Karpas-422 (cell line): Measurements from ENCODE around the gene JAZF1. TPM values are rescaled to one million over a fixed set of nuclear protein-coding genes. Genes with fewer than 3 reads are reported as not detected.

Source experiments
- DNase-seq: peaks from one replicate; pipeline ENCODE4 v3.0.0-alpha.2; 2015
- H2AFZ ChIP-seq: fragments of 200-600 bp; sonication (generic); 2 replicates; pipeline ENCODE4 v1.6.1; 2014; ENCODE audit warnings: antibody characterized with exemption, low read length, mixed read lengths
- H3K27ac ChIP-seq: fragments of 200-600 bp; sonication (generic); 2 replicates; pipeline ENCODE4 v1.5.1; 2014; ENCODE audit warnings: mild to moderate bottlenecking, low read length, moderate library complexity
- H3K27me3 ChIP-seq: fragments of 200-600 bp; sonication (generic); 2 replicates; pipeline ENCODE4 v1.6.1; 2014; ENCODE audit warnings: low read length, mixed read lengths
- H3K36me3 ChIP-seq: fragments of 200-600 bp; sonication (generic); 2 replicates; pipeline ENCODE4 v1.6.1; 2014; ENCODE audit warnings: low read length, mixed read lengths; ENCODE audit not compliant: insufficient read depth
- H3K4me1 ChIP-seq: fragments of 200-600 bp; sonication (generic); 2 replicates; pipeline ENCODE4 v1.6.1; 2014; ENCODE audit warnings: mild to moderate bottlenecking, low read length, mixed read lengths
- H3K4me2 ChIP-seq: fragments of 200-600 bp; sonication (generic); 2 replicates; pipeline ENCODE4 v1.6.1; 2014; ENCODE audit warnings: low read length, low read depth, mild to moderate bottlenecking; ENCODE audit not compliant: poor library complexity, severe bottlenecking
- H3K4me3 ChIP-seq: fragments of 200-600 bp; sonication (generic); 2 replicates; pipeline ENCODE4 v1.5.1; 2014; ENCODE audit warnings: mild to moderate bottlenecking, antibody characterized with exemption, low read length, mixed read lengths
- H3K79me2 ChIP-seq: fragments of 200-600 bp; sonication (generic); 2 replicates; pipeline ENCODE4 v1.6.1; 2014; ENCODE audit warnings: mild to moderate bottlenecking, low read length, mixed read lengths
- H3K9ac ChIP-seq: fragments of 200-600 bp; sonication (generic); 2 replicates; pipeline ENCODE4 v1.6.0; 2014; ENCODE audit warnings: low read length
- H3K9me2 ChIP-seq: fragments of 200-600 bp; sonication (generic), shearing (Covaris generic); replicated peaks from 2 replicates; pipeline ENCODE4 v1.6.0; 2014; ENCODE audit warnings: mild to moderate bottlenecking, low read length, moderate library complexity; ENCODE audit not compliant: insufficient read depth
- H3K9me3 ChIP-seq: fragments of 300-700, 200-600 bp; sonication (generic); 2 replicates; pipeline ENCODE4 v1.6.1; 2014; ENCODE audit warnings: low read length, mixed read lengths
- H4K20me1 ChIP-seq: fragments of 200-600 bp; sonication (generic); 2 replicates; pipeline ENCODE4 v1.6.1; 2014; ENCODE audit warnings: mild to moderate bottlenecking, antibody characterized with exemption, low read length, low read depth; ENCODE audit not compliant: insufficient read depth
- total RNA-seq: library from RNA; depleted of rRNA; stranded (reverse); fragments of >200 nt; shearing (Covaris generic); gene quantifications from 2 replicates; pipeline ENCODE4 v1.2.3, GENCODE V29; 2014; ENCODE audit warnings: low replicate concordance

JAZF1 gene
- total RNA-seq, 1 experiment from 2014 or later = 4.2 TPM

- no peaks in the 10 kb centered on the region for H3K9me2 ChIP-seq
- no peaks in the 10 kb centered on the region for H4K20me1 ChIP-seq
- no peak overlapping the region for H3K9ac ChIP-seq
- no peak for DNase-seq
- H3K79me2 ChIP-seq = no peaks in the 10 kb centered on the region
- H3K27me3 ChIP-seq = no peaks in the 10 kb centered on the region
- no peaks in the 10 kb centered on the region for H3K4me1 ChIP-seq
- H3K4me2 ChIP-seq = no peak overlapping the region
- no peaks in the 10 kb centered on the region for H3K36me3 ChIP-seq
- no peak overlapping the region for H2AFZ ChIP-seq
- no peaks in the 10 kb centered on the region for H3K9me3 ChIP-seq
- H3K4me3 ChIP-seq = no peak overlapping the region
- no peak overlapping the region for H3K27ac ChIP-seq
Measured at GRCh38 chr7:28219793-28220192, 39.2 kb upstream of the JAZF1 start.

DNA sequence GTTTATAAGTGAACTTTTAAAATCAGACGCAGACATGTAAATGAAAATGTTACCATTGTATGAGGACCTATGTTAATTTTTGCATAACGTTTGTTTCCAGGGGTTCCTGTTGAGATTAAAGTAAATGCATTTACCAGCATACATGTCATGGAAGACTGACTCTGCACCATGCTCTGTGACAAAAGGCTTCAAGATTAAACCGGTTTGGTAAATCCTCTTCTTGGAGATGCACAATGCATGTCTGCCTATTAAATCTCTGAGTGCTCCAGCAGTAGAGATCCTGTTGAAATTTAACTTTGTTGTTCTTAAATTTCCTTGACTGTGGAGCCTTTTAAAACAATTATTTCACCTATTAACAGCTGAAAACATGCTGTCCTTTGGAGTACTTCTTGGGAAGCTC lies 36.5 kb upstream of the JAZF1 start:
- no peaks in the 10 kb centered on the region for H3K79me2 ChIP-seq
- DNase-seq = no peak
- no peak overlapping the region for H2AFZ ChIP-seq
- no peaks in the 10 kb centered on the region for H3K9me3 ChIP-seq
- H3K4me3 ChIP-seq = no peak overlapping the region
- no peaks in the 10 kb centered on the region for H3K9me2 ChIP-seq
- H4K20me1 ChIP-seq = no peaks in the 10 kb centered on the region
- no peak overlapping the region for H3K9ac ChIP-seq
- H3K27ac ChIP-seq = no peak overlapping the region
- no peak overlapping the region for H3K4me2 ChIP-seq
- no peaks in the 10 kb centered on the region for H3K27me3 ChIP-seq
- H3K36me3 ChIP-seq = no peaks in the 10 kb centered on the region
- peaks cover 4% of the 10 kb centered on the region; the same call in 1 of the 2 replicates for H3K4me1 ChIP-seq

DNA sequence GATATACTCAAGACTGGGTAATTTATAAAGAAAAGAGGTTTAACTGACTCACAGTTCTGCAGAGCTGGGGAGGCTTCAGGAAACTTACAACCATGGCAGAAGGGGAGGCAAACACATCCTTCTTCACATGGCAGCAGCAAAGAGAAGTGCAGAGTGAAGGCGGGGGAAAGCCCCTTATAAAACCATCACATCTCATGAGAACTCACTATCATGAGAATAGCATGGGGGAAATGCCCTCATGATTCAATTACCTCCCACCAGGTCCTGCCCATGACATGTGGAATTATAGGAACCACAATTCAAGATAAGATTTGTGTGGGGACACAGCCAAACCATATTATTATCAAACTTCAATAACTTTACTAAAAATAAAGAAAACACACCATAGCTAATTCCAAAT lies 30.4 kb upstream of the JAZF1 start:
- no peaks in the 10 kb centered on the region for H3K27me3 ChIP-seq
- no peak for DNase-seq

DNA sequence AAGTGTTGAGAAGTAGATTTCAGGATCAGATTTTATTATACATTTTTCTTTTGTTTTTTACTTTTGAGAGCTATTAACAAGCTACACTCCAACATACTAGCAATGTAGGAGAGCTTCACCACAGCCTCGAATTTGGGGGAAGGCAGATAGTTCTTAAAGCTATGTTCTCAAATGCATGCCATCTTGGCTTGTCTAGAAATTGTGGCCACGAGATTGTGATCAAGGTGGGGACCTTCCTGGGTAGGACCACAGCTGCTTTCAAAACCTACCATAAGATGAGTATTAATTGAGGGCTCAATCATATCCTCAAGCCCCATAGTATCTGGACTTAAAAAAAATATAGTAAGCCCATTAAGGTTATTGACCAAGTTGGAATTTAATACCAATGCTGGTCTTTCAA lies 27.9 kb upstream of the JAZF1 start:
- Histone ChIP-seq H3K4me2 (no peak overlapping the region), H4K20me1 (no peaks in the 10 kb centered on the region), H2AFZ (no peak overlapping the region), H3K27me3 (no peaks in the 10 kb centered on the region), H3K27ac (no peak overlapping the region), H3K4me3 (no peak overlapping the region), H3K4me1 (peaks cover 6% of the 10 kb centered on the region), H3K36me3 (no peaks in the 10 kb centered on the region), H3K9ac (no peak overlapping the region), H3K9me2 (no peaks in the 10 kb centered on the region), H3K79me2 (no peaks in the 10 kb centered on the region), H3K9me3 (no peaks in the 10 kb centered on the region)
- no peak for DNase-seq

More for the DNA sequence above, 30.4 kb upstream of the JAZF1 start:
- no peak overlapping the region for H3K4me2 ChIP-seq
- H3K4me3 ChIP-seq = no peak overlapping the region
- no peak overlapping the region for H3K9ac ChIP-seq
- H3K9me2 ChIP-seq = no peaks in the 10 kb centered on the region
- no peaks in the 10 kb centered on the region for H3K36me3 ChIP-seq
- no peak overlapping the region for H2AFZ ChIP-seq
- no peaks in the 10 kb centered on the region for H3K79me2 ChIP-seq
- H4K20me1 ChIP-seq = no peaks in the 10 kb centered on the region
- peaks cover 6% of the 10 kb centered on the region for H3K4me1 ChIP-seq
- no peaks in the 10 kb centered on the region for H3K9me3 ChIP-seq
- no peak overlapping the region for H3K27ac ChIP-seq

DNA sequence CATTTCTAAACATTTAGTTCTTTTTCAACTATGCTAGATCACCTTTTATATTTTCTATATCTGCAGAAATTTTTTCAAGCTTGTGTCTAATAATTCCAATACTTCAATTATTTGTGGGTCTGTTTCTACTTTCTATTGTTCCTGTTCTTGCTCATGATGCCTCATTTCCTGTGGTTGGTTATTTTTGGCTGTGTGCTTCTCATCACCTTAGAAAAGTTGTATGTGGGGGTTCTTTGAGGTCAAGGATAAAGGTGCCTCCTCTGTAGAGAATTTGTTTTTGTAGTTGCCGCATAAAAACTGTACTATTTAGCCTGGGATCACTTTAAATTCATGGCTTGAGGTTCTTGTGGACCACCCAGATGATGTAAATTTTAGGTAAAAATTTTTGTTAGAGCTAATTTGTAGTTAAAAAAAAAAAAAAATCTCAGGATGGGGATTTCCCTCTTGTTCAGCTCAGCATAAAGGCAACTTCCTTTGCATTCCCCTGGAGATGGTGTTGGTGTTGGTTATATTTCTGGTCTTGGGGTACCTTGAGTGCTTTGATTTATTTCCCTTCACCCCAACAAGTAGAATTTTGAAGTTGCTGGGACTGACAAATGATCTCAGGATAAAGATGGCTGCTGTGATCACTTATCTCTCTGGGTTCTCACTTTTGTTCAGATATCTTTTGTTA lies 27.0 kb upstream of the JAZF1 start:
- no peak for DNase-seq
- Histone ChIP-seq H3K79me2 (no peaks in the 10 kb centered on the region), H3K9me2 (no peaks in the 10 kb centered on the region), H3K4me2 (no peak overlapping the region), H2AFZ (no peak overlapping the region), H3K27ac (no peak overlapping the region), H3K4me1 (peaks cover 3% of the 10 kb centered on the region; the same call in 1 of the 2 replicates), H4K20me1 (no peaks in the 10 kb centered on the region), H3K36me3 (no peaks in the 10 kb centered on the region), H3K9me3 (no peaks in the 10 kb centered on the region), H3K4me3 (no peak overlapping the region), H3K27me3 (no peaks in the 10 kb centered on the region), H3K9ac (no peak overlapping the region)

DNA sequence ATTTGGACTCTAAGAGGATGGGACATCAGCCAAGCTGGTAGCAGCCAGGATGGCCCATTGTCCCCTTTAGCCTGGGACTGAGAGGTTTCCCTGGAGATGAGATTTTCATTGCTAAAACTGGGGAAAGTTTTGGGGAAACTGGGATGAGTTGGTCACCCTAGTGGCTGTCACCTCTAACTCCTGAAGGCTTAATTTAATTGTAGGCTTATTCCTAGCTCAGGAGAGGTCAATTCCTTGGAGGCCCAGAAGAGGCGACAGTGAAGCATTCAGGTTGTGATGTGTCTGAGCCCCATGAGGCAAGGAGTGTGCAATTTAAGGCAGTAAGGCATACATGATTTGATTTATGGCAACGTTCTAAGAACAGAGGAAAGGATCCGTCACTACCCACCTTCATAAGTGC lies 24.9 kb upstream of the JAZF1 start:
- Histone ChIP-seq H3K4me1 (peaks cover 3% of the 10 kb centered on the region; the same call in 1 of the 2 replicates), H3K36me3 (no peaks in the 10 kb centered on the region), H3K79me2 (no peaks in the 10 kb centered on the region), H3K9me2 (no peaks in the 10 kb centered on the region), H3K27ac (no peak overlapping the region), H4K20me1 (no peaks in the 10 kb centered on the region), H3K4me2 (no peak overlapping the region), H3K27me3 (no peaks in the 10 kb centered on the region), H3K4me3 (no peak overlapping the region), H2AFZ (no peak overlapping the region), H3K9ac (no peak overlapping the region), H3K9me3 (no peaks in the 10 kb centered on the region)
- DNase-seq = no peak

GRCh38 chr7:28203508-28204240 lies 23.1 kb upstream of the JAZF1 start:
- Histone ChIP-seq H3K9me2 (no peaks in the 10 kb centered on the region), H3K4me3 (no peak overlapping the region), H2AFZ (no peak overlapping the region), H4K20me1 (no peaks in the 10 kb centered on the region), H3K79me2 (no peaks in the 10 kb centered on the region), H3K4me2 (no peak overlapping the region), H3K27me3 (no peaks in the 10 kb centered on the region), H3K9me3 (no peaks in the 10 kb centered on the region), H3K9ac (no peak overlapping the region), H3K4me1 (peaks cover 3% of the 10 kb centered on the region; the same call in 1 of the 2 replicates), H3K27ac (no peak overlapping the region), H3K36me3 (no peaks in the 10 kb centered on the region)
- no peak for DNase-seq

- H3K9ac ChIP-seq = no peak overlapping the region
- no peaks in the 10 kb centered on the region for H4K20me1 ChIP-seq
- H3K27me3 ChIP-seq = no peaks in the 10 kb centered on the region
- no peak overlapping the region for H2AFZ ChIP-seq
- no peak overlapping the region for H3K4me3 ChIP-seq
- no peak for DNase-seq
- H3K4me1 ChIP-seq = no peaks in the 10 kb centered on the region
- H3K79me2 ChIP-seq = no peaks in the 10 kb centered on the region
- no peaks in the 10 kb centered on the region for H3K9me3 ChIP-seq
- H3K4me2 ChIP-seq = no peak overlapping the region
- H3K36me3 ChIP-seq = no peaks in the 10 kb centered on the region
- no peak overlapping the region for H3K27ac ChIP-seq
- no peaks in the 10 kb centered on the region for H3K9me2 ChIP-seq
Measured at GRCh38 chr7:28202222-28202621, 21.6 kb upstream of the JAZF1 start.
